ENCODE measurements around the gene METTL14.
"Not testable (repeated sequence)": the region's sequence is repeated elsewhere in the genome, so short reads cannot be mapped to it uniquely, and the experiment has no call there.

METTL14 gene

DNA sequence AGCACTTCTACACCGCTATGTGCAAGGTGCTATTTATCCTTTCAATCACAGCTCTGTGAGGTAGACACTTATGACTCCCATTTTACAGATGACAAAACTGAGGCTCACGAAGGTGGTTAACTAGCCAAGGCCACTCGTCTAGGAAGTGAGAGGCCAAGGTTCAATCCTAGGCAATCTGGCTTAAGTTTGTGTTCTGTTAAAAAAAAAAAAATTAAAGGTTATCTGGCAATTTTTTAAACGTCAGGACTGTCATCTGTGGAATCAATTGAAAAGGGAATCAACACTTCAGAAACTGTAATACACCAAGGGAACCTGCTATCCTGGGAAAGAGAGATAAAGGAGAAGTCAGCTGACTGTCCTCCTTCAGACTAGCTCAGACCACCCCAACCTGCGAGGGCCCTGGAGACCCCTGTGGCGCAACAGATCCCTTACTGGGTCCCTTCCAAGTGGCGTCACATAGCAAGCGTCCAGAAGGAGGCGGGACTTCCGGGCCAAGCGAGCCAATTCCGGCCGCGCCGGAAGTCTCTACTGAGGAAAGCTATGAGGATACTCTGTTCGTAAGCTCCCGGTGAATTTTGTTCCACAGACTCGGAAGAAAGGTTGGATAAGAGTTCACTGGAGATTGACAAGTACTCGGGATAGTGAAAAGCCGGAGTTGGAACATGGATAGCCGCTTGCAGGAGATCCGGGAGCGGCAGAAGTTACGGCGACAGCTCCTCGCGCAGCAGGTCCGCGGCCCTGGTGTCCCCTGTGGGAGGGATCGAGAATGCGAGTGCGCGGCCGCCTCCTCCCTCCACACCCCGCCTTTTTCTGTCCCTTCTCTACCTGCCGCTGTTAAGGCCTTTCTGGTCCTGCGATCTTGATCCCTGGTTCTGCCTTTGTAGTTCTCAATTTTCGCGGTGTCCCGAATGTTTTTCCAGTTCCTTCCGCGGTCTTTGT is at the start of gene METTL14:
Gene METTL14, plus strand, starts transcription at position 520 of the 939 bp plus-strand sequence. Its CDS starts 143 bp downstream, at position 663.
- intact Hi-C loops (cut with DNase I), result no loop called here
- DNase-seq, result peak; percentile 88 to 97 (median 94)

DNA sequence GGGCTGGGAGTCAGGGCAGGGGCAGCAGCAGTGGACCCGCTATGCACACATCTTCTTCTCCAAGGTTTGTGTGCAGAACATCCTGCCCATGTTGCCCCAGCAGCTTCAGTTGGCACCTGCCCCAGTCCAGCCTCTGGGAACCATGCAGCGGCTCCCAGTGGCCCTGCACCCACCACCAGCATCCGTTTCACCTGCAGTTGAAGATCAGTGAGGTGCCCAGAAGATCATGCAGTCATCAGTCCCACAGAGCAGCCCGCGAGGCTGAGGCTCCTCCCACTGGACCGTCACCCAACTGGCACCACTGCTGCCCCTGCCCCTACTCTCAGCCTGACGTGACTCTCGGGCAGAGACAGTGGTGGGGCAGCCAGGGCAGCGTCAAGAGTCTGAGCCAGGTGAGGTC is 49.1 kb upstream of the METTL14 start:
- DNase-seq; intact Hi-C loops (cut with DNase I): not testable (repeated sequence)

DNA sequence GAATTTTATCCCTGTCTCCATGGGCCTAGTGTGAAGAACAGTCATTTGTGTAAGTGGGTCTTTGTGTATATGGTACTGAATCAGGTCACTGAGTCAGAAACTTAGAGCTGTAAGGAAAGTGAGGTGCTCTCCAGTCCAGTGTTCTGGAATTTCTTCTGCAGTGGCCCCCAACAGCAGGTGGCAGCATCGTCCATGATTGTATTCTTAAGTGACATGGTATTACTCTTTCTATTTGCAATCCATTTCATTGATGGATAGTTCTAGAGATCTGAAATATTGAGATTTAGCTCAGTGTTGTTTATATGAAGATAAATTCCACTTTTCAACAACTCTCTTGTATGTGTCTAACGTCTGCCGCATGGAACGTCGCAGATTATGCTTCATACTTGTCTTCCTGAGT is 20.5 kb upstream of the METTL14 start:
- intact Hi-C loops (cut with DNase I), result not testable (repeated sequence)
- DNase-seq, result peak in 2 of 42 donors; percentile 13 to 29

DNA sequence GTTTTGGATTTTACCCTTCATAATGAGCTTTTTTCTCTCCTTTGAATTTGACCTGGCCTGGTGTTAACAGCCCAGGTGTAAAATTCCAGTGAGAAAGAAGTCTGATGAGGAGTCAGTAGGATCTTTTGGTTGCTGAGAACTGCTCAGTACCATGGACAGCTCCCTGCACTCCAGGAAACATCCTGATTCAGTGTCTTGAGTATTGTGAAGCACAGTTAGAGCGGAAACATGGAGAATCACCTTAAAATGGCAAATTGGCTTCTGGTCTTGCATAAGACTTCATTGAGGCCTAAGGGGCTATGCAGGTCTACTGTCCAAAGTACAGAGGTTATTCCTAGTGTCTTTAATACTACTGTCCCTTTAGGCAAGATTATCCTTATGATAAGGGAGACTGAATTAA is 16.0 kb upstream of the METTL14 start:
- intact Hi-C loops (cut with DNase I), result not testable (repeated sequence)
- peak in 28 of 42 donors; percentile 10 to 76 (median 36) for DNase-seq

DNA sequence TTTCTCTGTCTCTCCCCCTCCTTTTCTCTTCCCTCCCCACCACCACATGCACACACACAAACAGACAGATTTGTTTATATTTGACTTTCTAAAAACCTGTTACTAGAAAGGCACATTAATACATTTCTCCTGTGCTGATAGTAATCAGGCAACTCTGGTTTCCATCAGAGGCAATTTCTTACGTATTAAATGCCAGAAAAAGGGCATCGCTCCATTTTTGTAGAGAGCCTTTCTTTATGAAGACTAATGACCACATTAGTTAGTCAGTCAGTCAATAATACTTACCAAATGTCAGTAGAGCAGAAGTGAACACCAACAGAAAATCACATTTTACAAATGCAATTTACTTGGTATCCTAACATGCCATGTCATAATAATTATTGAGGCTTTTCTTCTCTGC is 14.2 kb upstream of the METTL14 start:
- intact Hi-C loops (cut with DNase I); DNase-seq: not testable (repeated sequence)

DNA sequence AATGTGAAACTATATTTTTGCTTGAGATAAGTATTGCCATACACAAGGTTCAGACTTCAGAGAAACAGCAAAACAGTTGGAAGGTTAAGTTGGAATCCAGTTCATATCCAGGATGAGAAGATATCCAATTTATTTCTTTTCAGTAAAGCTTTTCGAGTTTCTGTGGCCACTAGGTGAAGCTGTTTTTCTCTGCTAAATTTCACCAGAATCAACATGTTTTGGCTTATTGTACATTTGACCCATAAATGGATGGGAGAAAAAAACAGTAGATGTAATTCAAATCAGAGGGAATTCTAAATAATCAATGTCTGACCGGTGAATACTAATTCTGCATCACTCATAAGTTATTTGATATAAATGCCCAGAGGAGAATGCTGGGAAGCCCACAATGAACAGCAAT is 9.1 kb upstream of the METTL14 start:
- DNase-seq, result no peak
- intact Hi-C loops (cut with DNase I), result no loop called here

DNA sequence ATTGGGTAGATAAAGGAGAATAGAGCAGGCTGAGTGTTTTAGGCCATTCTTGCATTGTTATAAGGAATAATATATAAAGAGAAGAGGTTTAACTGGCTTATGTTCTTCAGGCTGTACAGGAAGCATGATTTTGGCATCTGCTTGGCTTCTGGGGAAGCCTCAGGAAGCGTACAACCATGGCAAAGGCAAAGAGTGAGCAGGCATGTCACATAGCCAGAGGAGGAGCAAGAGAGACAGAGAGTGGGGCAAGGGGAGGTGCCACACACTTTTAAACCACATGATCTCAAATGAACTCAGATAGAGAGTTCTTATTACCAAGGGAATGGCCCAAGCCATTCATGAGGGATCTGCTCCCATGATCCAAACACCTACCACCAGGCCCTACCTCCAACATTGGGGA is 4.4 kb upstream of the METTL14 start:
- intact Hi-C loops (cut with DNase I), result no loop called here

DNA sequence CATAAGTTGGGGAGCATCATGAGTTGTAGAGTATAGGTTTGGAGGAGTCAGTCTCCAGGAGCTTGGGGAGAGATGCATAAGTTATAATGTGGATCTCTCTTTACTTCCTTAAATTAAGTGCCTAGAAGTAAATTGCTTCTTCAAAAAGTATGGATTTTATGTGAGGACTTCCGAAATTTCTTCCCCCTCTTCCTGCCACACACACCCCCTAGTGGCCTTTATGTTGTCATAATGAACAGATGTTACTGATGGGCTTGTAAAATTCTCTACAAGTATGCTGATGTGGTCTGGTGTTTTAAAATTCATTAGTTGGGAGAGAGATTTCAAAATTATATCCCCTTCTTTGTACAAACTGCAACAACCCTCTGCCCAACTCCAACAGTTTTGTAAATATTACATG is 2.3 kb upstream of the METTL14 start:
- intact Hi-C loops (cut with DNase I), result no loop called here
- peak in 1 of 42 donors; percentile 8 for DNase-seq

More for the DNA sequence above, 4.4 kb upstream of the METTL14 start:
- no peak for DNase-seq

DNA sequence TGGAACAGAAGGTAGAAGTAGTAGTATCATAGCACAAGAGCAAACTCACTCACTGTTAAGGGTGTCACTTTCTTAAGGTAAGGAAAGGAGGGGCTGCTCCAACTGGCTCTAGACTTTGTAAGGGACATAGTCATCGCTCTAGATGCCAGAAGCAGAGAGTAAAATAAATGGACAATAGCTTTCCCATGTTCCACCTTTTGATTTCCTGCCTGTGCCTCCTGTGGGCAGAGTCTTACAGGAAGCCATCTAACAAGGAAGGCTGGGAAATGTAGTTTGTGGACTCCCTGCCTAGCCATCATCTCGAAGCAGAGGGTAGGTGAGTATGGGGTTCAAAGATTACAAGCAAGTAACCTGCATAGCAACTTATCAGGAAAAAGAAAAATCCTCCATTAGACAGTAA is 1.7 kb upstream of the METTL14 start:
- intact Hi-C loops (cut with DNase I), result no loop called here
- peak in 1 of 42 donors; percentile 7 for DNase-seq

DNA sequence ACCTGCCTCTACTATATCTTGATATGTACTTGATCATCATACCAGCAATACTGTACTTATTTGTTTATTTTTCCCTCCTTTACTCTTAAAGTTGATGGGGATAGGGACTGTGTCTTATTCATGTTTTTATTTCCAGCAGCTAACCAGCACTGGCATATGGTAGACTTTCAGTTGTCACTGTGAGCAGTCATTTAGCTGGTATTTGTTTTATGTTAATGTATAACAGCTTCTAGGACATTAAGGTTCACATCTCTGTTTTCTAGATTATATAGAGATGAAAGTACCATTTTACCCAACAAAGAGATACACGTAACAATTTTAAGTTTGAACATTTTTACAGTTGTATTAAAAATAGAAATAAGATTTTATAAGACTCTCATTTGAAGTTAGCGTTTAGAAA is 17.9 kb downstream of the METTL14 start:
- intact Hi-C loops (cut with DNase I), result no loop called here
- DNase-seq, result no peak

DNA sequence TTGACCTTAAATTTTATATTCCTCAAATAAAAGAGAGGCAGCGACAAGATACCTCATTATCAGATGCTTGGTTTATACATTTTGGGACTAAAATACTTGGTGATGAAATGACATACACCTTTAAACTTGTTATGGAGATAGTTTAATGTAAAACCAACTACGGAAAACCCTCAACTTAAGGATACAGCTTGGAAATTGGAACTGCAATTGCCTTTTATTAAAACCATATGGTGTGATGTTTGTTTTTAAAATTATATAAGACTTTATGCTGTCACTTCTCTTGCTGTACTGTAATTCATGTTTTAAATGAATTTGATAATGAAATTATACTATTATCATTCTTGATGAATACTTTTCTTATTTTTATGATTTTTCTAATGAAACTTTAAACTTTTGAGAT is 25.9 kb downstream of the METTL14 start:
- no peak for DNase-seq
- intact Hi-C loops (cut with DNase I), result no loop called here

DNA sequence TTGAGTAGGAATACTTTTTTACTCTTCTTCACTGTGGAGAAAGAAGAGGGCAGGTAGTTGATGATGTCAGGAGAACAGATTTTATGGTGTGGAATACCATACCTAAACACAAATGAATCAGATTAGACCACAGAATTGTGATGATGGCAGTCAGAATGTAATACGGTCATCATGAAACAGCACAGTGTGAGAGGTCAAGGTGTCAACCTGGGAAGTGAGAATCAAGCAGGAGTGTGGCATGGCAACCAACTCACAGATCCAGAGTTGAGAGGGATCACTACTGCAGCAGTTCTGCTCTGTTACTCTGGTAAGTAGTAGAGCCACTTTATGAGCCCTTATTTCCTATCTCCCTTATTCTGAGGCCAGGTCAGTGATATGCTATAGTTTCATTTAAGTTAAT is 27.7 kb downstream of the METTL14 start:
- DNase-seq, result no peak
- intact Hi-C loops (cut with DNase I), result no loop called here

DNA sequence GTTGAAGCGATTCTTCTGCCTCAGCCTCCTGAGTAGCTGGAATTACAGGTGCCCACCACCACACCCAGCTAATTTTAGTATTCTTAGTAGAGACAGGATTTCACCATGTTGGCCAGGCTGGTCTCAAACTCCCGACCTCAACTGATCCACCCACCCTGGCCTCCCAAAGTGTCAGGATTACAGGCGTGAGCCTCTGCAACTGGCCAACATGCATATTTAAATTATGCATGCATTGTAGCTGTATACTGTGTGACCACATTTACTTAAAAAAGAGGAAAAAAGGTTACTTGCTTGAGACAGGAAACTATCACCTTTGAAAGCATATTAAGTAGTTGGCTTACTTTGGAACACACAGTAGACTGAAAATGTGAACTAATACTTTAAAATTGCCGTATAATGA is 29.5 kb downstream of the METTL14 start:
- intact Hi-C loops (cut with DNase I), result no loop called here
- DNase-seq, result no peak

DNA sequence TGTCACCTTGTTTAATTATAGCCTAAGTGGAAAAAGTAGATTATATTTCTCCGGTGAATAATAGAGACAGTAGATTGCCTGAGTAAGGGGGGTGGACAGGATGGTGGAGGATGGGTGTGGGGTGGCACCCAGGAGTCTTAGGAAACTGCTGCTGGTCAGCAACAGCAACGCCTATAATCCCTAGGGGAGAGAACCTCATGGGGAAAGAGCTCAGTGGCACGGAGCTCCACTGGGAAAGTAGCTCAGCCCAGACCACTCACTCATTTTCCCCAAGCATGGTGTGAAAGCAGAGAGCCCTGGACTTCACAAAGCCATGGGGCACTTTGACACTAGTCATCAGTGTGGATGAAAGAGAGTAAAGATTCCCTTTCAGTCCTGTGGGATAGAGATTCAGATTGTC is 31.1 kb downstream of the METTL14 start:
- DNase-seq, result no peak
- intact Hi-C loops (cut with DNase I), result no loop called here

DNA sequence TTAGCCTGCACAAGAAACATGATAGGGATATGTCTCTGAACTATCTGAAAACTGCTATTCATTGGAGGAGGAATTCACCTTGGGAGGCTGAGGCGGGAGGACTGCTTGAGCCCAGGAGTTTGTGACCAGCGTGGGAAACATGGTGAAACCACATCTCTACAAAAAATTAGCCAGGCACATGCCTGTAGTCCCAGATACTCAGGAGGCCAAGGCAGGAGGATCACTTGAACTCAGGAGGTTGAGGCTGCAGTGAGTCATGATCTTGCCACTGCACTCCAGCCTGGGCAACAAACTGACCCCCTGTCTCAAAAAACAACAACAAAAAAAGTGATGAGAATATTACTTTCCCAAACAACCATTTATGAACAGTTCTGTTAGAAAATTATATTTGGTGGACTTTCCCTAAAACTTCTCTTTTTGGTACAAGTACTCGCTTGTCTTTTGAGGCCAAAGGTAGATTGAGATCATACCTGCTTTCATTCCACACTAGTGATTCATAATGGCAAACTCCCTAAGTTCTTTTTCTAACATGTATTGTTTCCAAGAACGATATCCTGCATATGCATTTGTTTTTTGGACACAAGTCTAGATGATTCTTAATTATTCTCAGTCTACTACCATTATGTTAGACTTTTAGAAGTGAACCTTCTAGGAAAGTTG is 33.4 kb downstream of the METTL14 start:
- intact Hi-C loops (cut with DNase I), result no loop called here
- DNase-seq, result no peak

DNA sequence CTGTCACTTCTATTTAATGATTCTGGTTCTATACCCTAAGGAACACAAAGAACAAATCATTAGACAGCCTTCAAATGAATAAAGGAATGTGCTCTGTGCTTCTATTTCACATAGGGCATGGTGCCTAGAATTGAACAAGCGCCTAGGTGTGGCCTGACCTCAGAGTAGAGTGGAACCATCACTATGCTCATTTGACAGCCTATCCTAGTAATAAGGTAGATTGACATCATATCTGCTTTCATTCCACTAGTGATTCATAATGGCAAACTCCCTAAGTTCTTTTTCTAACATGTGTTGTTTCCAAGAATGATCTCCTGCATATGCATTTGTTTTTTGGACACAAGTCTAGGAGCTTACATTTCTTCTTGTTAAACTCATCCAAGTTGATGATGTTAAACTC is 36.6 kb downstream of the METTL14 start:
- no peak for DNase-seq

DNA sequence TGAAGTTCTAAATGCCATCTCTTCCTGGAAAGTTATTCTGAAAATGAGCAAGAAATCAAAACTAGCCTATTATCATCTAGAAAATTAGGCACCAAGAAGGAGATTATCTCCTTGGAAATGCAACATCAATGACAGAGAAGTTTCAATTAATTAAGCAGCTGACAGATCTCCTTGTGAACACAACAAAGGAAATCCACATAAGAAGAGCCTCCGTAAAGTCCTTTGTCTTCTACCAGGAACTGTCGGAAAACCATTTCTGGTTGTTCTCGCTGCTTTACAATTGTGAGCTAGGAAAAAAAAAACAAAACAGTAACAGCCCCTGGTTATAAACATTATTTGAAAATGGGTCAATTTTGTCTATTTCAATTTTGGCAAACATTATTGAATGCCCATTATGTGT is 38.2 kb downstream of the METTL14 start:
- no peak for DNase-seq
- intact Hi-C loops (cut with DNase I), result no loop called here

More for the DNA sequence above, 36.6 kb downstream of the METTL14 start:
- intact Hi-C loops (cut with DNase I), result no loop called here

DNA sequence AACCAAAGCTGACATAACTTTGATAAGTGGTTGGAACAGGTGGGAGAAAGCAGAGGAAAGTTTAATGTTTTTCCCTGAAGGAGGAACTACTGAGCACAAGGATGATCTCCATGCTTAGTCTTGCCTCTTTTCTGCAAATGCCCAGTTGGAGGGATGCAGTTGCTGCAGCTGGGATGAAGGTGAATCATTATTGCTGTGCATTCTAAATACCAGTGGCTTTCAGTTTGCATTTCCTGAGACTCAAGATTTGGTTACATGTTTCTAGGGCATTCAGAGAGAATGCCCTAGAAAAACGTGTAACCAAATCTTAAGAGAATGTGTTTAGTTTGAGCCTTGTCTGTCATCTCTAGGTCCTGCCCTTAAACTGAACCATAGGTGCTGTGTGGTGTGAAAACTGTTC is 42.2 kb downstream of the METTL14 start:
- intact Hi-C loops (cut with DNase I), result no loop called here
- no peak for DNase-seq

DNA sequence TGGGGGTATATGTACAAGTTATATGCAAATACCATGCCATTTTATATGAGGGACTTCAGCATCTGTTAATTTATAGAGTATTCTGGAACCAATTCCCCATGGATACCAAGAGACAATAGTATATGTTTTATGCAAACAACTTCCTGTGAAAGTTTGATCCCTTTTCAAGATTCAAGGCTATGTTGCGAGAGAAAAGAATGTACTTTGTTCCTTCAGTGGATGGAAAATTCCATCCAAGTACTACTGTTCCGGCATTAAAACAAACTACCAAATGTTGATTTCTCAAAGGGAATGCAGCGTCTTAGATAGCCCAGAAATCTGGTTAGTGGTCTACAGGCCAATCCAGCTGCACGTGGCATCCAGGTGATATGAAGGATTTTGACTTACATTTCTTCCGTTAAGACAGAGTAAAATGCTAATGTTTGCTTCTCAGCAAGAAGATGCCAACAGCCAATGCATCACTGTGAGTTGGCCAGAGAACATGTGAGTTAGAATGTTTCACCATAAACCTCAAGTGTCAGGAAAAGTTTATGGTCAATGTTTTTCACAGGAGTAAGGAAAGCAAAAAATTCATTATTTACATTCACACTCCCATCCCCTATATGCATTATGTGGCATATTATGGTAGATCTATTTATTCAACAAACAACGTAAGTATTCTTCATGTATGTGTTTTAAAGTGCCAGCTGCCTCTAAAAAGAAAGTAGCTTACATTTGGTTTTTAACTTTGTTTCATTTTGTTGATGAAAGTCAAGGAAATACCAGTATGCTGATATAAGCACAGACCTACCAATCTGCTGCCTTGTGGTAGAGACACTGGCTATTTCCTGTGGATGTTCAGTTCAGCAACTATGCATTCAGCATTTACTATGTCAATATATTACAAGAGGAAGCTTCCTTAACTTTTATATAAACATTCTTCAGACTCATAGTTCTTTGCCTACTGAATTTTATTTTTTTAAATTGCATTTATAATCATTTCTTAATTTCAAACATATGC is 44.4 kb downstream of the METTL14 start:
- DNase-seq, result no peak
- intact Hi-C loops (cut with DNase I), result no loop called here
